ENCODE results near the gene TMEM175. TPM values are rescaled to one million over a fixed set of nuclear protein-coding genes. Genes with fewer than 3 reads are reported as not detected.

TMEM175 gene
- total and polyA plus RNA-seq, 2 of the 13 experiments (the other 11 are each of a cell fraction or from before 2014, with no cell fraction given), result 5.1 to 9.9 TPM

DNA sequence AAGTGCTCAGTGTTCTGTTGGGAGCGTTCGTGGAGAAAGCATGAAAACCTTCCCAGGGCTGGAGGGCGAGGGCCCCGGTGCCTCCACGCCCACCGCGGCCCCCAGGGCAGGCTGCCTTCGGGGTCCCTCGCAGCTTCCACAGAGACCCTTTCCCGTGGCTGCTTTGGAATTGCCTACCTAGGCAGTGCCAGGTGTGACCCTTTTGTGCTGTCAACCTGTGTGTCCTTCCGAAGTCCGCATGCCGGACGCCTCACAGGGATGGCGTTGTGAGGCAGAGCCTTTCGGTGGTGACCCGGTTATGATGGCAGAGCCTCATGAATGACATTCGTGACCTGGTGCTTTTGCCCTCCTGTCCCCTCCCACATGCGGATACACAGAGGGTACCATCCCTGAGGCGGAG lies 17.4 kb downstream of the TMEM175 start (continued):
- TF ChIP-seq, protein P1, sequence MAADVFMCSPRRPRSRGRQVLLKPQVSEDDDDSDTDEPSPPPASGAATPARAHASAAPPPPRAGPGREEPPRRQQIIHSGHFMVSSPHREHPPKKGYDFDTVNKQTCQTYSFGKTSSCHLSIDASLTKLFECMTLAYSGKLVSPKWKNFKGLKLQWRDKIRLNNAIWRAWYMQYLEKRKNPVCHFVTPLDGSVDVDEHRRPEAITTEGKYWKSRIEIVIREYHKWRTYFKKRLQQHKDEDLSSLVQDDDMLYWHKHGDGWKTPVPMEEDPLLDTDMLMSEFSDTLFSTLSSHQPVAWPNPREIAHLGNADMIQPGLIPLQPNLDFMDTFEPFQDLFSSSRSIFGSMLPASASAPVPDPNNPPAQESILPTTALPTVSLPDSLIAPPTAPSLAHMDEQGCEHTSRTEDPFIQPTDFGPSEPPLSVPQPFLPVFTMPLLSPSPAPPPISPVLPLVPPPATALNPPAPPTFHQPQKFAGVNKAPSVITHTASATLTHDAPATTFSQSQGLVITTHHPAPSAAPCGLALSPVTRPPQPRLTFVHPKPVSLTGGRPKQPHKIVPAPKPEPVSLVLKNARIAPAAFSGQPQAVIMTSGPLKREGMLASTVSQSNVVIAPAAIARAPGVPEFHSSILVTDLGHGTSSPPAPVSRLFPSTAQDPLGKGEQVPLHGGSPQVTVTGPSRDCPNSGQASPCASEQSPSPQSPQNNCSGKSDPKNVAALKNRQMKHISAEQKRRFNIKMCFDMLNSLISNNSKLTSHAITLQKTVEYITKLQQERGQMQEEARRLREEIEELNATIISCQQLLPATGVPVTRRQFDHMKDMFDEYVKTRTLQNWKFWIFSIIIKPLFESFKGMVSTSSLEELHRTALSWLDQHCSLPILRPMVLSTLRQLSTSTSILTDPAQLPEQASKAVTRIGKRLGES (CRISPR knock-in tag; IDR thresholded peaks at IDR 0.05; ENCODE audit: borderline replicate concordance), result no peak
- TF ChIP-seq ZNF788 (CRISPR knock-in tag; IDR thresholded peaks at IDR 0.05; ENCODE audit: borderline replicate concordance) (no peak), ATAD3A (CRISPR knock-in tag; IDR thresholded peaks at IDR 0.05) (no peak), TCF12 (IDR thresholded peaks at IDR 0.05) (no peak), TCF12 (CRISPR knock-in tag; IDR thresholded peaks at IDR 0.05) (no peak), RNF2 (conservative IDR thresholded peaks at IDR 0.05; ENCODE audit: low read depth) (no peak), PAWR (CRISPR knock-in tag; IDR thresholded peaks at IDR 0.05; ENCODE audit: borderline replicate concordance) (no peak), PHF20 (CRISPR knock-in tag; IDR thresholded peaks at IDR 0.05) (no peak)

DNA sequence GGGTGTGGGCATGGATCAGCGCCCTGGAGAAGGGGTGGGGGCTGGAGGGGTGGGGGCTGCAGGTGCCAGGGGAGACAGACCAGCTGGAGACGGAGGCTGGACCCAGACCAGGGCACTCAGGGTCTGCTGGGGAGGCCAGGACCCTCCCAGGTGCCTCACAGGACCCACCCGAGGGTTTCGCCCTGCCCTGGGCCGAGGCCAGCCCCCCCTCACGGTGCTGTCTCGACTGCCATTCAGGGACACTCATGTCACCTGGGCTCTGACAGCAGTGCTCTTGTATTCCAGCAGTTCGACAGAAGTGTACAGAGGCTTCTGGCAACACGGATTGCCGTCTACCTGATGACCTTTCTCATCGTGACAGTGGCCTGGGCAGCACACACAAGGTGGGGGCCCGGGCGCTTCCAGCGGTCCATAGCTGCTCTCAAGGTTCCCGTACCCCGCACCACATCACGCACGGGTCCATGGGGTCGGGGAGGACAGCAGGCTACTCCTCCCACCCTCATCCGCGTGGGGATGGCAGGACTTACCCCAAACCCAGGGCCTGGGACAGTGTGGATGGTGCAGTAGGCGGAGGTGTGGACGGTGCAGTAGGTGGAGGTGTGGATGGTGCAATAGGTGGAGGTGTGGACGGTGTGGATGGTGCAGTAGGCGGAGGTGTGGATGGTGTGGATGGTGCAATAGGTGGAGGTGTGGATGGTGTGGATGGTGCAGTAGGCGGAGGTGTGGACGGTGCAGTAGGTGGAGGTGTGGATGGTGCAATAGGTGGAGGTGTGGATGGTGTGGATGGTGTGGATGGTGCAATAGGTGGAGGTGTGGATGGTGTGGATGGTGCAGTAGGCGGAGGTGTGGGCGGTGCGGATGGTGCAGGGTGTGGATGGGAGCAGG lies 18.1 kb downstream of the TMEM175 start:
- ChIA-PET CTCF (ENCODE audit: low intra/inter-chr PET ratio, low total read pairs) (no interaction called here), POLR2A (interaction anchor here (0.9 kb wide), 1 partner anchor 276 kb away, joined by 3 read pairs; the partner anchor contains the start of genes ATP5ME and MYL5)
- BruUV-seq (replicated peaks), result no TSS peak
- H3K9ac ChIP-seq (ENCODE audit: insufficient read depth, low read depth, low read length), result no peak overlapping the region
- no peak overlapping the region for H3K27ac ChIP-seq (ENCODE audit: extremely low read length, insufficient read depth, low read length)
- H3K27me3 ChIP-seq (ENCODE audit: control insufficient read depth in 1 of 2, insufficient read depth in 2 of 2, low read length in 2 of 2), result no peaks in the 10 kb centered on the region
- in situ Hi-C loops (cut with HindIII; ENCODE audit: extremely low pct_ligation_motif_present, low pct_unique_long_range_greater_than_20kb) (no loop called here), intact Hi-C loops (cut with micrococcal nuclease; ENCODE audit: unreplicated experiment) (no loop called here)
- no peak for ATAC-seq
- H3K4me3 ChIP-seq (replicated peaks in 1 of 3; ENCODE audit: insufficient read depth in 1 of 3, low read depth in 2 of 3, low read length in 3 of 3), result no peak overlapping the region
- H3K36me3 ChIP-seq (replicated peaks in 1 of 2; ENCODE audit: control insufficient read depth in 1 of 2, insufficient read depth in 2 of 2, low read length in 2 of 2), result no peaks in the 10 kb centered on the region
- no peak for DNase-seq (ENCODE audit: low spot score)
- H2AFZ ChIP-seq (ENCODE audit: low read length), result no peak overlapping the region
- WGBS (ENCODE audit: low lambda C conversion rate), result 84% methylated on average over 18 of the region's 30 CpGs
- H3K79me2 ChIP-seq (ENCODE audit: insufficient read depth, low read length), result no peaks in the 10 kb centered on the region
- FAIRE-seq, result no peak
- H3K9me3 ChIP-seq (ENCODE audit: low read length), result no peaks in the 10 kb centered on the region
- H4K20me1 ChIP-seq (ENCODE audit: insufficient read depth, low read length), result no peaks in the 10 kb centered on the region
- peaks cover 23% of the 10 kb centered on the region for H3K4me1 ChIP-seq (ENCODE audit: insufficient read depth, low read length)
- no peak overlapping the region for H3K4me2 ChIP-seq (ENCODE audit: low read depth, low read length)
- TF ChIP-seq SIX1 (CRISPR knock-in tag; IDR thresholded peaks at IDR 0.05; ENCODE audit: borderline replicate concordance) (no peak), ZFP62 (CRISPR knock-in tag; IDR thresholded peaks at IDR 0.05) (no peak), MED8 (CRISPR knock-in tag; IDR thresholded peaks at IDR 0.05; ENCODE audit: insufficient replicate concordance) (no peak), TCF7L2 (IDR thresholded peaks at IDR 0.05; ENCODE audit: low read depth, low read length) (no peak), ZNF788 (CRISPR knock-in tag; IDR thresholded peaks at IDR 0.05; ENCODE audit: borderline replicate concordance) (no peak)
- TF ChIP-seq, protein P2, sequence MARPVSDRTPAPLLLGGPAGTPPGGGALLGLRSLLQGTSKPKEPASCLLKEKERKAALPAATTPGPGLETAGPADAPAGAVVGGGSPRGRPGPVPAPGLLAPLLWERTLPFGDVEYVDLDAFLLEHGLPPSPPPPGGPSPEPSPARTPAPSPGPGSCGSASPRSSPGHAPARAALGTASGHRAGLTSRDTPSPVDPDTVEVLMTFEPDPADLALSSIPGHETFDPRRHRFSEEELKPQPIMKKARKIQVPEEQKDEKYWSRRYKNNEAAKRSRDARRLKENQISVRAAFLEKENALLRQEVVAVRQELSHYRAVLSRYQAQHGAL (CRISPR knock-in tag; IDR thresholded peaks at IDR 0.05; ENCODE audit: not compliant biosample characterization), result no peak

Data from HepG2 (cell line).